ENCODE results near the gene ST3GAL3.

Gene ST3GAL3

DNA sequence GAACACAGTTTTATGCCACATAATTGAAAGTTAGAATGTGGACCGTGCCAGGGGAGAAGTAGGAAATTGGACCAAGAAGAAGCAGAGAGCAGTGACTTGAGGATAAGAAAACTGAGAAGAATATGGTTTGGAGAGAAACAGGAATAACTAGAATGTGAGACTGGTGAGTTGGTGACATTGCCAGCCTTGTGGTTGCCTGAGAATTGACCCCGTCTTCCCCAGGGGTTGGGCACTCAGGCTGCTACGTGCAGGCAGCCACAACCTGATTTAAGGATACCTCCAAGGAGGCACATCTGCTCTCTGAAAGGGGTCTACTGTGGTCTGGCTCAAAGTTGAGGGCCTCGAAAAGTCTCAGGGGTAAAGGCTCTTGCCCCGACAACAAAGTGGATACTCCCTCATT, 114.1 kb downstream of the ST3GAL3 start:
- H3K27me3 ChIP-seq (ENCODE audit: insufficient read depth, low read length): no peaks in the 10 kb centered on the region
- H4K8ac ChIP-seq (ENCODE audit: low read depth, low read length): peak overlapping the region; percentile 76
- no peak overlapping the region for H3K4me3 ChIP-seq (ENCODE audit: low read depth, low read length)
- peak overlapping the region; percentile 79 for H2AK5ac ChIP-seq (ENCODE audit: low read length)
- H3K36me3 ChIP-seq (ENCODE audit: control insufficient read depth in 1 of 2, insufficient read depth in 2 of 2, low read length in 2 of 2): peaks cover 0 to 2% of the 10 kb centered on the region in 2 experiments
- no peak overlapping the region for H3K4me2 ChIP-seq (ENCODE audit: low read length)
- H3K79me1 ChIP-seq (ENCODE audit: low read length): peaks cover 7% of the 10 kb centered on the region
- no peak overlapping the region for H3K4ac ChIP-seq (ENCODE audit: low read depth, low read length)
- H3K9ac ChIP-seq (ENCODE audit: low read length): no peak overlapping the region
- H3K4me1 ChIP-seq (ENCODE audit: control insufficient read depth in 1 of 2, insufficient read depth in 2 of 2, low read length in 2 of 2): peaks cover 5 to 7% of the 10 kb centered on the region in 2 experiments
- no peak overlapping the region for H2AFZ ChIP-seq (ENCODE audit: insufficient read depth, low read length, poor library complexity)
- peak overlapping the region; percentile 94 for H2BK120ac ChIP-seq (ENCODE audit: insufficient read depth, low read length, poor library complexity)
- no peaks in the 10 kb centered on the region for H3K9me3 ChIP-seq (ENCODE audit: insufficient read depth, low read depth, low read length)
- peak overlapping the region; percentile 89 for H4K91ac ChIP-seq (ENCODE audit: low read depth, low read length)
- DNase-seq: no peak
- no CpG with 5 or more reads among the region's 5 CpGs for WGBS (ENCODE audit: extremely low coverage, insufficient coverage, insufficient read length)
- no peak overlapping the region for H4K12ac ChIP-seq (ENCODE audit: low read depth, low read length)
- H3K14ac ChIP-seq (ENCODE audit: low read length): peak overlapping the region; percentile 91
- peak overlapping the region; percentile 5 for H3K27ac ChIP-seq (ENCODE audit: low read depth, low read length)
- no peak overlapping the region for H3K23ac ChIP-seq (ENCODE audit: low read length)
- no peaks in the 10 kb centered on the region for H3K79me2 ChIP-seq (ENCODE audit: control insufficient read depth, insufficient read depth, low read length, poor library complexity)
- peak overlapping the region; percentile 49 for H3K18ac ChIP-seq (ENCODE audit: low read length)
- H2BK12ac ChIP-seq (ENCODE audit: low read length): peak overlapping the region; percentile 95
- peak overlapping the region; percentile 78 for H2BK5ac ChIP-seq (ENCODE audit: low read depth, low read length, poor library complexity)

DNA sequence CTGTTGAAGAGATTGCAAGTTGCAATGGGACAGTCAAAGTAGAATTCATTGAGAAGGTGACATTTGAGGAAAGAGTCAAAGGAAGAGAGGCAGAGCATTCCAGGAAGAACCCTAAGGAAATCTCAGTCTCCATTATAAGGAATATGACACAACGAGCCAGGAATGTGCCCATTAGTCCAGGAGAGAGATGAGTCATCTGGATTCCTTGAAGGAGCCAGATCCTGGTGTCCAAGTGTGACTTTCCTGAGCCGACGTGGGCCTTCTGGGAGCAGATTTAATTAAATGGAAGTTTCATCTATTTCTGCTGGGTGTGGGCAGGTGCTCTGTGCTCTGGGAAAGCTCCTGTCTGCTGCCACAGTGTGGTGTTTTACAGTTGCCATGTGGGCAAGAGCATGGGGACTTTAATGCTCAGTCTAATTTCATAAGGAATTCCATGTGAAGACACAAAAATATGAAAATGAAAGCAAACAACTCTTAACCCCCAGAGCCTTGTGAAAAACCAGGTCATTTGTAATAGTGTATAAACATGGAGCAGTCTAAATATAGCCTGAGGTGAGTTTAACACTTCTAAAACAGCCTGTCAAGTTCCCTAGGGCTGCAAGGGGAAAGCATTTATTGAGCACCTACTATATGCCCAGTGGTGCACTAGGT, 114.8 kb downstream of the ST3GAL3 start:
- H3K4me3 ChIP-seq (ENCODE audit: low read depth, low read length): no peak overlapping the region
- no peak overlapping the region for H2AK5ac ChIP-seq (ENCODE audit: low read length)
- H4K12ac ChIP-seq (ENCODE audit: low read depth, low read length): no peak overlapping the region
- WGBS (ENCODE audit: extremely low coverage, insufficient coverage, insufficient read length): no CpG with 5 or more reads among the region's 3 CpGs
- peak overlapping the region; percentile 37 for H3K4me2 ChIP-seq (ENCODE audit: low read length)
- no peak overlapping the region for H4K8ac ChIP-seq (ENCODE audit: low read depth, low read length)
- H3K4ac ChIP-seq (ENCODE audit: low read depth, low read length): no peak overlapping the region
- no peaks in the 10 kb centered on the region for H3K79me2 ChIP-seq (ENCODE audit: control insufficient read depth, insufficient read depth, low read length, poor library complexity)
- peaks cover 5 to 7% of the 10 kb centered on the region in 2 experiments for H3K4me1 ChIP-seq (ENCODE audit: control insufficient read depth in 1 of 2, insufficient read depth in 2 of 2, low read length in 2 of 2)
- peaks cover 0 to 2% of the 10 kb centered on the region in 2 experiments for H3K36me3 ChIP-seq (ENCODE audit: control insufficient read depth in 1 of 2, insufficient read depth in 2 of 2, low read length in 2 of 2)
- DNase-seq: peak; percentile 83 to 90
- H2BK12ac ChIP-seq (ENCODE audit: low read length): no peak overlapping the region
- no peak overlapping the region for H3K9ac ChIP-seq (ENCODE audit: low read length)
- H3K14ac ChIP-seq (ENCODE audit: low read length): no peak overlapping the region
- H3K18ac ChIP-seq (ENCODE audit: low read length): no peak overlapping the region
- peak overlapping the region; percentile 5 for H3K27ac ChIP-seq (ENCODE audit: low read depth, low read length)
- no peak overlapping the region for H3K23ac ChIP-seq (ENCODE audit: low read length)
- no peak overlapping the region for H2BK5ac ChIP-seq (ENCODE audit: low read depth, low read length, poor library complexity)
- H2AFZ ChIP-seq (ENCODE audit: insufficient read depth, low read length, poor library complexity): no peak overlapping the region
- no peak overlapping the region for H2BK120ac ChIP-seq (ENCODE audit: insufficient read depth, low read length, poor library complexity)
- no peaks in the 10 kb centered on the region for H3K9me3 ChIP-seq (ENCODE audit: insufficient read depth, low read depth, low read length)
- no peak overlapping the region for H4K91ac ChIP-seq (ENCODE audit: low read depth, low read length)
- H3K79me1 ChIP-seq (ENCODE audit: low read length): peaks cover 7% of the 10 kb centered on the region
- H3K27me3 ChIP-seq (ENCODE audit: insufficient read depth, low read length): no peaks in the 10 kb centered on the region

DNA sequence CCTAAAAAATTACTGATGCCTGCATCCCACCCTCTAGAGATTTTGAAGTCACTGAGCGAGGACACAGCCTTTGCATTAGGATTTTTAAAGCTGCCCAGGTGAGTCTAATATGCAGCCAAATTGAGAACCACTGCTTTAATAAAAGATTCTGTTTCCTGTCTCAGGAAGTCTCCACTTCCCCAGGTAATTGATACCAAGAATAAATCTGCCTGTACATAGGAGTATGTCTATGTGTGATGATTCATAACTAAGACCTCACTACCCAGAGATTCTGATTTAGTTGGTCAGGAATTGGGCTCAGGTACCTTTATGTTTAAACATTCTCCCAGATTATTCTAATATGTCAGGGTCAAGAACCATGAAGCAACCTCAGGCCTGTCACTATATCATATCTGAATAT, 117.5 kb downstream of the ST3GAL3 start:
- Histone ChIP-seq H3K4me1 (ENCODE audit: control insufficient read depth in 1 of 2, insufficient read depth in 2 of 2, low read length in 2 of 2) (peaks cover 5 to 7% of the 10 kb centered on the region in 2 experiments), H3K27me3 (ENCODE audit: insufficient read depth, low read length) (no peaks in the 10 kb centered on the region), H3K9me3 (ENCODE audit: insufficient read depth, low read depth, low read length) (no peaks in the 10 kb centered on the region), H2BK5ac (ENCODE audit: low read depth, low read length, poor library complexity) (no peak overlapping the region), H3K79me2 (ENCODE audit: control insufficient read depth, insufficient read depth, low read length, poor library complexity) (no peaks in the 10 kb centered on the region), H3K36me3 (ENCODE audit: control insufficient read depth in 1 of 2, insufficient read depth in 2 of 2, low read length in 2 of 2) (peaks cover 0 to 2% of the 10 kb centered on the region in 2 experiments), H3K4me2 (ENCODE audit: low read length) (no peak overlapping the region), H3K4me3 (ENCODE audit: low read depth, low read length) (no peak overlapping the region), H4K91ac (ENCODE audit: low read depth, low read length) (no peak overlapping the region), H3K9ac (ENCODE audit: low read length) (no peak overlapping the region), H2BK12ac (ENCODE audit: low read length) (peak overlapping the region; percentile 40), H3K23ac (ENCODE audit: low read length) (no peak overlapping the region), H3K18ac (ENCODE audit: low read length) (no peak overlapping the region), H4K12ac (ENCODE audit: low read depth, low read length) (no peak overlapping the region), H3K27ac (ENCODE audit: low read depth, low read length) (no peak overlapping the region), H3K4ac (ENCODE audit: low read depth, low read length) (no peak overlapping the region), H4K8ac (ENCODE audit: low read depth, low read length) (no peak overlapping the region), H3K79me1 (ENCODE audit: low read length) (peaks cover 7% of the 10 kb centered on the region), H3K14ac (ENCODE audit: low read length) (no peak overlapping the region), H2BK120ac (ENCODE audit: insufficient read depth, low read length, poor library complexity) (no peak overlapping the region), H2AK5ac (ENCODE audit: low read length) (peak overlapping the region; percentile 46), H2AFZ (ENCODE audit: insufficient read depth, low read length, poor library complexity) (no peak overlapping the region)
- no CpG with 5 or more reads among the region's 1 CpG for WGBS (ENCODE audit: extremely low coverage, insufficient coverage, insufficient read length)
- no peak for DNase-seq

DNA sequence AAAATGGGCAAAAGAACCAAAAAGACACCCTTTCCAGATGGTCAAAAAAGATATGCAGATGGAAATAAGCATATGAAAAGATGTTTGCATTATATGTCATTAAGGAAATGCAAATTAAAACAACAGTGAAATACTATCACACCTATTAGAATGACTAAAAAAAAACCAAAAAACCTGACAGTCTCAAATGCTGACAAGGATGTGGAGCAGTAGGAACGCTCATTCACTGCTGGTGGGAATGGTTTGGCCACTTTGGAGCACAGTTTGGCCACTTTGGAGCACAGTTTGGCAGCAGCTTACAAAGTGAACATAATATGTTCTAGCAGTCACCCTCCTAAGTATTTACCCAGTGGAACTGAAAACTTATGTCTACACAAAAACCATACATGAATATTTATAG, 121.2 kb downstream of the ST3GAL3 start:
- H3K27me3 ChIP-seq (ENCODE audit: insufficient read depth, low read length): no peaks in the 10 kb centered on the region
- no peak overlapping the region for H3K4ac ChIP-seq (ENCODE audit: low read depth, low read length)
- H3K4me2 ChIP-seq (ENCODE audit: low read length): no peak overlapping the region
- no peak overlapping the region for H2BK12ac ChIP-seq (ENCODE audit: low read length)
- no CpG with 5 or more reads among the region's 1 CpG for WGBS (ENCODE audit: extremely low coverage, insufficient coverage, insufficient read length)
- H3K27ac ChIP-seq (ENCODE audit: low read depth, low read length): no peak overlapping the region
- H3K9ac ChIP-seq (ENCODE audit: low read length): no peak overlapping the region
- peaks cover 0 to 2% of the 10 kb centered on the region in 2 experiments for H3K36me3 ChIP-seq (ENCODE audit: control insufficient read depth in 1 of 2, insufficient read depth in 2 of 2, low read length in 2 of 2)
- H3K18ac ChIP-seq (ENCODE audit: low read length): no peak overlapping the region
- peaks cover under 1% of the 10 kb centered on the region in 2 experiments for H3K4me1 ChIP-seq (ENCODE audit: control insufficient read depth in 1 of 2, insufficient read depth in 2 of 2, low read length in 2 of 2)
- no peak overlapping the region for H4K91ac ChIP-seq (ENCODE audit: low read depth, low read length)
- no peak for DNase-seq
- no peak overlapping the region for H4K12ac ChIP-seq (ENCODE audit: low read depth, low read length)
- no peak overlapping the region for H2BK120ac ChIP-seq (ENCODE audit: insufficient read depth, low read length, poor library complexity)
- no peak overlapping the region for H3K14ac ChIP-seq (ENCODE audit: low read length)
- no peak overlapping the region for H2AFZ ChIP-seq (ENCODE audit: insufficient read depth, low read length, poor library complexity)
- H3K79me1 ChIP-seq (ENCODE audit: low read length): peaks cover under 1% of the 10 kb centered on the region
- H3K4me3 ChIP-seq (ENCODE audit: low read depth, low read length): no peak overlapping the region
- no peak overlapping the region for H2BK5ac ChIP-seq (ENCODE audit: low read depth, low read length, poor library complexity)
- H3K23ac ChIP-seq (ENCODE audit: low read length): no peak overlapping the region
- no peak overlapping the region for H2AK5ac ChIP-seq (ENCODE audit: low read length)
- H3K9me3 ChIP-seq (ENCODE audit: insufficient read depth, low read depth, low read length): no peaks in the 10 kb centered on the region
- no peak overlapping the region for H4K8ac ChIP-seq (ENCODE audit: low read depth, low read length)
- peaks cover under 1% of the 10 kb centered on the region for H3K79me2 ChIP-seq (ENCODE audit: control insufficient read depth, insufficient read depth, low read length, poor library complexity)

Data from trophoblast cell (in vitro differentiated cells and primary cell).